ENCODE measurements around the gene CAMTA1.

CAMTA1 gene

GRCh38 chr1:7317888-7318287 is 532.6 kb downstream of the CAMTA1 start:
- H3K4me3 ChIP-seq (ENCODE audit: low read depth, low read length), result no peak overlapping the region
- no peak for TF ChIP-seq CTCF (IDR thresholded peaks at IDR 0.05; ENCODE audit: borderline replicate concordance, insufficient read depth, low read depth, low read length)

GRCh38 chr1:7319196-7319595 is 533.9 kb downstream of the CAMTA1 start:
- H3K4me3 ChIP-seq (ENCODE audit: low read depth, low read length), result no peak overlapping the region
- no peak for TF ChIP-seq CTCF (IDR thresholded peaks at IDR 0.05; ENCODE audit: borderline replicate concordance, insufficient read depth, low read depth, low read length)

GRCh38 chr1:7320661-7321060 is 535.4 kb downstream of the CAMTA1 start:
- no peak for TF ChIP-seq CTCF (IDR thresholded peaks at IDR 0.05; ENCODE audit: borderline replicate concordance, insufficient read depth, low read depth, low read length)
- H3K4me3 ChIP-seq (ENCODE audit: low read depth, low read length), result no peak overlapping the region

GRCh38 chr1:7322283-7322785 is 537.1 kb downstream of the CAMTA1 start:
- no peak for TF ChIP-seq CTCF (IDR thresholded peaks at IDR 0.05; ENCODE audit: borderline replicate concordance, insufficient read depth, low read depth, low read length)
- no peak overlapping the region for H3K4me3 ChIP-seq (ENCODE audit: low read depth, low read length)

- TF ChIP-seq CTCF (IDR thresholded peaks at IDR 0.05; ENCODE audit: borderline replicate concordance, insufficient read depth, low read depth, low read length), result no peak
- no peak overlapping the region for H3K4me3 ChIP-seq (ENCODE audit: low read depth, low read length)
These were observed 537.7 kb downstream of the CAMTA1 start for GRCh38 chr1:7322912-7323311.

GRCh38 chr1:7325254-7325653 is 540.0 kb downstream of the CAMTA1 start:
- H3K4me3 ChIP-seq (ENCODE audit: low read depth, low read length), result no peak overlapping the region
- no peak for TF ChIP-seq CTCF (IDR thresholded peaks at IDR 0.05; ENCODE audit: borderline replicate concordance, insufficient read depth, low read depth, low read length)

- H3K4me3 ChIP-seq (ENCODE audit: low read depth, low read length), result no peak overlapping the region
- TF ChIP-seq CTCF (IDR thresholded peaks at IDR 0.05; ENCODE audit: borderline replicate concordance, insufficient read depth, low read depth, low read length), result no peak
These were observed 541.1 kb downstream of the CAMTA1 start for GRCh38 chr1:7326366-7326765.
